Prostate gland (tissue), 2 donors: ENCODE measurements around the gene CNTN4.

Source experiments
- POLR2A ChIP-seq: fragments of 450-650 bp; IDR thresholded peaks from one replicate; pipeline ENCODE4 v1.6.1; 2016; ENCODE audit warnings: antibody characterized with exemption, mild to moderate bottlenecking
- POLR2AphosphoS5 ChIP-seq: sonication (generic); formaldehyde crosslinking; IDR thresholded peaks from one replicate; pipeline ENCODE4 v1.6.1; 2017; ENCODE audit warnings: antibody characterized with exemption
- TF ChIP-seq, protein P1 (sequence below), 4 experiments: fragments of 200-600 bp in 2 of 4; fragments of 450-650 bp in 2 of 4; sonication (generic) in 2 of 4; IDR thresholded peaks; 1 replicate in 3 of 4; 2 replicates in 1 of 4; pipeline ENCODE4 v1.5.1; 2016 to 2019; ENCODE audit warnings: antibody characterized with exemption in 4 of 4, mild to moderate bottlenecking in 2 of 4, moderate library complexity in 2 of 4

DNA sequence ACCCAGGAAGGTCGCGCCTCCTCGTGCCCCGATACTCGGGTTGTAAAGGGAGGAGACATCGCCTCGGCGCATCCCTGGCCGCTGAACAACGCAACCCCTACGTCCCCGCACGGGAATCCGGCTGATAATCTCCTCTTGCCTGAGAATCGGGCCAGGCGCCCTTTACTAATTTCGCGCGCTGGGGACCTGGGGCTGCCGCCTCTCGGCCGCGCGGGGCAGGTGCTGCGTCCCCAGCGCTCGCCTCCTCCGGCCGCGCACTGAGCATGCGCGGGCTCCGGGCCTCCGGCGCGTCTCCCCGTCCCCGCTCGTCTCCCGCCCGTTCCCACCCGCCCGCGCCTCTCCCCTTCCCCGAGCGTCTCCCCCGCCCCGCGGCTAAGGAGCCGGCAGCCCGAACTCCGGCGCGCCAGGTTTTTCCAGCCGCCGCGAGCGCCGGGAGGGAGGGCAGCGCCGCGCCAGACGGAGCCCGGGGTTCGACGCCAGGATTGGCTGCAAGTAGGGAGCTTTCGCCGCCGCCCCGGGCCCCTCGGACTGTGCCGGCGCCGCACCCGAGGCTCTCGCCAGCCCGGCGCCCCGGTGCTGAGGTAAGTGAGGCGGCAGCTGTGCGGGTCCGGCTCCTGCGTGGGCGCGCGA, at the start of gene CNTN4:
- TF ChIP-seq POLR2AphosphoS5 = peak; percentile 12
- TF ChIP-seq, protein P1, sequence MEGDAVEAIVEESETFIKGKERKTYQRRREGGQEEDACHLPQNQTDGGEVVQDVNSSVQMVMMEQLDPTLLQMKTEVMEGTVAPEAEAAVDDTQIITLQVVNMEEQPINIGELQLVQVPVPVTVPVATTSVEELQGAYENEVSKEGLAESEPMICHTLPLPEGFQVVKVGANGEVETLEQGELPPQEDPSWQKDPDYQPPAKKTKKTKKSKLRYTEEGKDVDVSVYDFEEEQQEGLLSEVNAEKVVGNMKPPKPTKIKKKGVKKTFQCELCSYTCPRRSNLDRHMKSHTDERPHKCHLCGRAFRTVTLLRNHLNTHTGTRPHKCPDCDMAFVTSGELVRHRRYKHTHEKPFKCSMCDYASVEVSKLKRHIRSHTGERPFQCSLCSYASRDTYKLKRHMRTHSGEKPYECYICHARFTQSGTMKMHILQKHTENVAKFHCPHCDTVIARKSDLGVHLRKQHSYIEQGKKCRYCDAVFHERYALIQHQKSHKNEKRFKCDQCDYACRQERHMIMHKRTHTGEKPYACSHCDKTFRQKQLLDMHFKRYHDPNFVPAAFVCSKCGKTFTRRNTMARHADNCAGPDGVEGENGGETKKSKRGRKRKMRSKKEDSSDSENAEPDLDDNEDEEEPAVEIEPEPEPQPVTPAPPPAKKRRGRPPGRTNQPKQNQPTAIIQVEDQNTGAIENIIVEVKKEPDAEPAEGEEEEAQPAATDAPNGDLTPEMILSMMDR (IDR thresholded peaks at IDR 0.05) = no peak
- no peak for TF ChIP-seq POLR2A
